Measurements from ENCODE around the gene DARS2.
"Not testable (repeated sequence)": the region's sequence is repeated elsewhere in the genome, so short reads cannot be mapped to it uniquely, and the experiment has no call there.

DARS2 gene

GRCh38 chr1:173832748-173833147 lies 8.3 kb downstream of the DARS2 start:
- no peak for DNase-seq (ENCODE audit: low spot score)
- no peak overlapping the region for H3K27ac ChIP-seq
- ChIA-PET POLR2A (ENCODE audit: low non-redundant PET) (no interaction called here), CTCF (no interaction called here)
- TF ChIP-seq CTCF (conservative IDR thresholded peaks at IDR 0.05; ENCODE audit: low read depth), result no peak

- no peak for TF ChIP-seq CTCF (conservative IDR thresholded peaks at IDR 0.05; ENCODE audit: low read depth)
- no peak overlapping the region for H3K27ac ChIP-seq
- ChIA-PET CTCF (interaction anchor here (0.5 to 1.4 kb wide), 2 partner anchors 9 to 441 kb away, joined by 3 read pairs; no protein-coding TSS in a partner anchor), POLR2A (ENCODE audit: low non-redundant PET) (no interaction called here)
- no peak for DNase-seq (ENCODE audit: low spot score)
These were observed 27.6 kb downstream of the DARS2 start for GRCh38 chr1:173852105-173852504.

DNA sequence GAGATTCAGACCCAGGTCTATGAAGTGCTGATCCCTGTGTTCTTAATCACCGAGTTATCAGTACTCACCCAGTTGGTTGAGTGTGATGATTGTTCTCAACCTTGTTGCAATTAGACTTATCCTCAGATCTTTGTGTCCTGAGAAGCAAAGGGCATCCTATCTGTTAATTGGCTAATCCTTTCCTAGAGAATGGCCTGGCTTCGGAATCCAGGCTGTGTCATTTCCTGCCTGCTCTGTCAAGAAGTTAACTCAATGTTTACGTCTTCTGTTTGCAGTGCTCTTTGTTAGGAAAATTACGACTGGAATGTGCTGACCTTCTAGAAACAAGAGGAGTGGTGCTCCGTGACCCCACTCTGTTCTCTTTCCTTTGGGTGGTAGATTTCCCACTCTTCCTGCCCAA lies 28.6 kb downstream of the DARS2 start:
- DNase-seq (ENCODE audit: low spot score), result no peak
- no peak for TF ChIP-seq CTCF (conservative IDR thresholded peaks at IDR 0.05; ENCODE audit: low read depth)
- H3K27ac ChIP-seq, result no peak overlapping the region
- ChIA-PET POLR2A (ENCODE audit: low non-redundant PET) (no interaction called here), CTCF (no interaction called here)

GRCh38 chr1:173856014-173856413 lies 31.5 kb downstream of the DARS2 start:
- no peak overlapping the region for H3K27ac ChIP-seq
- DNase-seq (ENCODE audit: low spot score), result no peak
- no peak for TF ChIP-seq CTCF (conservative IDR thresholded peaks at IDR 0.05; ENCODE audit: low read depth)
- ChIA-PET POLR2A (ENCODE audit: low non-redundant PET) (no interaction called here), CTCF (interaction anchor here (0.5 to 0.6 kb wide), 3 partner anchors 46 to 1106 kb away, joined by 3 to 4 read pairs (median 4); no protein-coding TSS in a partner anchor)

DNA sequence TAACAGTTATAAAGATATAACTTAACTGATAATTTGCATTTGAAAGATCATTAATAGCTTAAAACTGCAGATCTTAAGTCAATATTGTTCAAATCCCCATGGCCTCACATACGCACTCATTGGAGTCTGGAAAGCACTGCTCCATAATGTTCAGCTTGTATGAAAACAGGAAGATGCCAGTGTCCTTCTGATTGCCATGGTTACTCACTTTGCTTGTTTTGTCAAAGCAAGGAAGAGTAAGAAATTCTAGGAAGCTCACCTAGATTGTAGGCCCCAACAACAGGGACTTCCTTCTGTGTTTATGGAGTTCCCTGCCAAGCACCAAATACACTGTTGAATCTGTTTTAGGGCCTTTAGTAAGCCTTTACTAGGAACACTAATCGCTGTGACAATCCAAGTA lies 32.4 kb downstream of the DARS2 start:
- CTCF ChIA-PET, result interaction anchor here (0.6 kb wide), 2 partner anchors 16 to 20 kb away, joined by 3 to 7 read pairs; no protein-coding TSS in a partner anchor
- POLR2A ChIA-PET (ENCODE audit: low non-redundant PET), result no interaction called here
- TF ChIP-seq CTCF (conservative IDR thresholded peaks at IDR 0.05; ENCODE audit: low read depth), result no peak

GRCh38 chr1:173857363-173857917 lies 33.0 kb downstream of the DARS2 start:
- H3K27ac ChIP-seq, result no peak overlapping the region
- DNase-seq (ENCODE audit: low spot score), result no peak
- TF ChIP-seq CTCF (conservative IDR thresholded peaks at IDR 0.05; ENCODE audit: low read depth), result no peak
- POLR2A ChIA-PET (ENCODE audit: low non-redundant PET), result no interaction called here
- CTCF ChIA-PET, result interaction anchor here (0.6 kb wide), 1 partner anchor 16 kb away, joined by 3 read pairs; no protein-coding TSS in a partner anchor

More for the DNA sequence above, 32.4 kb downstream of the DARS2 start:
- DNase-seq (ENCODE audit: low spot score), result no peak
- no peak overlapping the region for H3K27ac ChIP-seq

GRCh38 chr1:173859547-173859946 lies 35.1 kb downstream of the DARS2 start:
- CTCF ChIA-PET; DNase-seq (ENCODE audit: low spot score); H3K27ac ChIP-seq; POLR2A ChIA-PET (ENCODE audit: low non-redundant PET): not testable (repeated sequence)

Data from RWPE1 (cell line).